D341Med (cell line): ENCODE results near the gene RALGAPA2.

Experiments
- DNase-seq: peaks from one replicate; pipeline ENCODE4 v3.0.0; 2012; ENCODE audit warnings: low spot score

Gene RALGAPA2

DNA sequence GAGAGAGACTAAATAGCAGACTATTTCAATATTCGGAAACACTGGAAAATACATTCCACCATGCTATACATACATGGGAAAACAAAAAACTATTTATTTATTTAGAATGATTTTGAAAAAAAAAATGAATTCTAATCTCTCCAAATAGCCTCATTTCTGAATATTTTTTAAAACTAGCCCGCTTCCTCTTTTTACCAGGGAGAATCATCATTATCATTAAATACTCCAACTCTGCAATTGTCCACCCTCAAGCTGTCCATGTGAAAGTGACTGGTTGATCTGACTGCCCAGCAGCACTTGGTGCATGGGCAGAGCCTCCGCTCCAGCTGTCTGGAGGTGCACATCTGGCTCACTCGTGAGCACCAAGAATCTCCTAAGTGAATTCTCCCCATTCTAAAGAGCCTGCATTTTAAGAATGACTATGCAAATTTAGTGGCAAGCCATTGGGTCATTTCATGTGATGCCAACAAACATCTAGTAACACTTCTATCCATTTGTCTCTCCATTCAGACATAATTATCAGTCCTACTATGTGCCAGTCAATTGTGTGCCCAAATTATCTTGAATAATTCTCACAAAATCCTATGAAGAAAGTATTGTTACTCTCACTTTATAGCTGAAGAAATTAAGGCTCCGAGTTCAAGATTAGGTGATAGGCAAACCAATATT lies 279.7 kb downstream of the RALGAPA2 start:
- no peak for DNase-seq

DNA sequence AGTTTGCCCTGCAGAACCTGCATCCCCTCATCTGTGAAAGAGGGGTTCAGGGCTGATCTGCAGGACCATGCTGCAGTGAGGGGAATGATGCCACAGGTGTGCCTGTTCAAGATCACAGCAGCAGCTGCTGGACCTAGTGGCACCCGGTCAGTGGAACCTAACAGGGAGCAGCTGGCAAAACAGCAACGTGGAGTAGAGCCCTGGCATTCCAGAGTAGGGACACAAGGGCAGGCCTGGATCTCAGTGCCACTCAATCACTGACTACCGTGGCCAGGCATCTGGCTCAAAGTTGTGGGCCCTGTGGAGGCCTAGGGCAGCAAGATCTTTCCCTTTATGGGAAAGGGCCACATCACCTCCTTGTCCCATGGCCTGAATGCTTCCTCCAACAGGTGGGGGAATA lies 282.4 kb downstream of the RALGAPA2 start:
- DNase-seq: no peak

DNA sequence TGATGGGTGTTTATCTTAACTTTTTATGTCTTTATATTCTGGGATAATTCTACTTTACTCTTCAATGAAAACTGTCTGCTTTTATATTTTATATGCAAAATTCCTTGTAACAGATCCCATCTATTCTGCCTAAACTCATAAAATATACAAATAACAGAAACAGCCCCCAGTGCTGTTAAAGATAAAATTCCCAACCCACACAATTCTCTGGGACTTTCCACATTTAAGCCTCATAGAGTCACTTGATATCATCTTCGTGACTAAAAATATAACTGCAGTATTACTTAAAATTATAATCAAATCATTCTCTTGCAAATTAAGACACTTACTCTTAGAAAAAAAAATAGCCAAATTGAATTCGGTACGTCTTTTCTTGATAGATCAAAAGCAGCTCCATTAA lies 284.4 kb downstream of the RALGAPA2 start:
- DNase-seq: no peak

DNA sequence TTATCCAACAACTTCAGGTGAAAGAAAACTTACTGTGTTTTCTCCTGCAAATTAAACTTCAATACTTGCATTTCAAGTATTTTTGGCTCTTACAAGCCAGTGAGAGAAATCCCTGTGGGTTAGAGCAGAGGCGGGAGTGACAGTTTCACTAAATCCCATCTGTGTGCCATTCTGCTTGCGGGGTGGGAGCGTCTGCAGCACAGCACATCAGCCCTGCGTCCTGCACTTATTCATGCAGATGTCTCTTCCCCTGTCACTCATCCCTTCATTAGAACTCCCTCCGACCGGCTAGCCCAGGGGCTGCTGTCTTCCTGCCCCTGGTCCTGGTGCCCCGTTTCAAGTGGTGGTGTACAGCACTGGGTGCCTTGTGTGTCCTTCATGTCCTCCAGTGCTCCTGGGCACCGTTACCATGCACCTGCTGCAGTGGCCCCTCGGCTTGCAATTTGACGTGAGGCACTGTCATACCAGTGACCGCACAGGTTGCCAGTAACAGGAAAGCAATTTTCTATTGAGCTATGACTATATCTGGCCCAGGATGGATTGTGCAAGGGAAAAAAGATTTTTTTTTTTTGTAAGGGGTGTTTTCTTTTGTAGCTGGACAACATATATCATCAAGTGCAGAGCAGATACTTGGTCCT lies 285.1 kb downstream of the RALGAPA2 start:
- no peak for DNase-seq

DNA sequence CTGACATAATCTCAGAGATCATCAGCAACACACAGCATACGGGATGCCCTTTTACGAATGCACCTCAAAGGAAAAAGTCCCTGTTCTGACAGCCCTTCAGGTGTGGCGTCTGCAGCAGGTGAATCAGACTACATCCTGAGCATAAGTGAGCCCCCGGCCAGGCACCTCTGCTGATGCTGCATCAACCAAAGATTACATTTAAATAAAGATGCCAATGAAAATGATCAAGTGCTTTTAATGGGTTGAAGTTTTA lies 285.9 kb downstream of the RALGAPA2 start:
- DNase-seq: no peak

DNA sequence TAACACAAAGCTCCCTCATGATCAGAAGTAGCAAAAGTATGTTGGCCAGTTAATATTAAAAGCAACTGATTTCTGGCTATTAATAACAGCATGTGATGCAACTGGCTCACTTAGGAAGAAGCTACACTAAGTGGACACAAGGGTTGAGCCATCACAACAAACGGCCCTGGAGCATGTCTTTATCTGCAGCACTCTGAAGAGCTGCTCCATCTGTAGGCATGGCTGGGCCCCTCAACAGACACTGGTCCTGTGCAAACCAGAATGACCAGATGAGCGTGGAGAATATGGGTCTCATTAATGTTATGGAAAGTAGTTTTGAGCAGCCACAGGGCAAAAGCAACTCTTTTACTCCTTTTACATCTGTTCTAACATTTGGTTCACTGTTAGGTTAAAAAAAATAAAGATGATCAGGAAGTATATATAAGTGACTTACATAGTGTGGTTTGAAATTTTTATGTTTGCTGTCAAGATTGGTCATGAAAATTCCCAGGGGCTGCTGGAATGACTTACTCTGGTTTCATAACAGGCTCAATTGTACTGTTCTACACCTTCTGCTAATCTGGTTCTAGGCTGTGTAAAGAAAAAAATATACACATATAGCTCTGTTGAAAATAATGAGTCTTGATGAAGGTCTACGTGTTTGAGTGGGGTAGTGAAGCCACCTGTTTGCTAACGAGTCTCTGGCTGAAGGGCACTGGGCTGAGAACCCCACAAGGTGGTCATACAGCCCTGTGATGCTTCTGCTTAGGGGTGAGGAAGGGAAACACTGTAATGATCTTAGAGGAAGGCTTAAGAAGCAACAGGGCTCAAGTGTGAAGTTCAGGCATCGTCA lies 286.4 kb downstream of the RALGAPA2 start:
- no peak for DNase-seq

DNA sequence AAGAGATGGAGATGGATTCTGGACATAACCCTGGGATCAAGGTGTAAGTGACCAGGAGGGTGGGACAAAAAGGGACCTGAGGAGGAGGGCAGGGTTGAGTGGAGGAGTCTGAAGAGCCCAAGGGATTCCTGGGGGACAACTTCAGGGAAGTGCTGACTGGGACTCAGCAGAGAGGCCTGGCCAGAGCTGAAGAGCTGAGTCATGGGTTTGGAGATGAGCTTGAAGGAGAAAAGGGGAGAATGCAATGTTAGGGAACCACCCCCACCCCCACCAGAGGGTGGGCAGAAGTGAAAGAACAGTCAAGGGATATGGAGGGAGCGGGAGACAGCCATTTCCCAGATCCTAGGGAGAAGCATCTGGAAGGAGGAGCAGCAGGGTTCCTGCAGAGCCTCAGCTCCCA lies 289.3 kb downstream of the RALGAPA2 start:
- no peak for DNase-seq

DNA sequence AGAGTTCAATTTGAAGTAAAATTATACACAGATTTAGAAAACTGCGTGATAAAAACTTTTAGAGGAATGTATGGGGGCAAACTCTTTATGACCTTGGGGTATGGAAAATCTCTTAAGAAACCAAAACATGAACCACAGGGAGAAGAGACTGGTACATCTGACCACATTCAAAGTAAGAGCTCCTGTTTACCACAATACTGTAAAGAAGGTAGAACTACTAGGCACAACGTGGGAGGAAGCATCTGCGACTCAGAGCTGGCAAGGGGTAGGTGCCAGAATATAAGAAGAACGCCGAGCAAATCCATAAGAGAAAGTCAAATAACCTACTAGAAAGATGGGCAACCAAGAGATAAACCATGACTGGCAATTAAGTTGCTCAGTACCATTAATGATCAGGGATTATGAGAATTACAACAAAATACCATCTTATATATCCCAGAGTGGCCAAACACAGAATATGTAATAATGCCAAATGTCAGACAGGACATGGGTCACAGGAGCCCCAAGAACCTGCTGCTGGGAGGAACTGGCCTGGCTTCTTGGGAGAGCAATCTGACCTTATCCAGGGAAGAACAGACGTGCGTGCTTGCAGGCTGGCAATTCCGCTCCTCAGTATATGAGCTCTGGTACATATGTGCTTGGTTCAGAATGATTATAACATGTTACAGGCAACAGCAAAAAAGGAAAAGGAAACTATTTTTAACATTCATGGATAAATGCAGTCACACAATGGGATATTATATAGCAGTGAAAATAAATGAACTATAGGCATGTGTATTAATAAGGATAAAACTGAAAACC lies 294.4 kb downstream of the RALGAPA2 start:
- no peak for DNase-seq

DNA sequence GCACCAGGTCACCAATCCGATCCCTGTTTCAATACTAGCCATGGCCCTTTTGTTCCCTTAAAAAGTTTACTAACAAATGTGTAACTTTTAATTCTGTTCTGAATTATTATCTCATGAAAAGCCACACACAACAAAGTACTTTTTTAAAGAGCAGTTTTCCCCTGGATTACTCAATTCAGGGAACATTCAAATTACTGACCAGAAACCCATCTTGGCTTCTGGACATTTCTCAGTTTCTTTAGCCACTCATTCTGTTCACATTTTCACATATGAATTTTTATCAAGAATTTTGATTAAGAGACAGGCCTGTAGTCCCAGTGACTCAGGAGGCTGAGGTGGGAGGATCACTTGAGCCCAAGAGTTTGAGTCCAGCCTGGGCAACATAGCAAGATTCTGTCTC lies 297.1 kb downstream of the RALGAPA2 start:
- no peak for DNase-seq

DNA sequence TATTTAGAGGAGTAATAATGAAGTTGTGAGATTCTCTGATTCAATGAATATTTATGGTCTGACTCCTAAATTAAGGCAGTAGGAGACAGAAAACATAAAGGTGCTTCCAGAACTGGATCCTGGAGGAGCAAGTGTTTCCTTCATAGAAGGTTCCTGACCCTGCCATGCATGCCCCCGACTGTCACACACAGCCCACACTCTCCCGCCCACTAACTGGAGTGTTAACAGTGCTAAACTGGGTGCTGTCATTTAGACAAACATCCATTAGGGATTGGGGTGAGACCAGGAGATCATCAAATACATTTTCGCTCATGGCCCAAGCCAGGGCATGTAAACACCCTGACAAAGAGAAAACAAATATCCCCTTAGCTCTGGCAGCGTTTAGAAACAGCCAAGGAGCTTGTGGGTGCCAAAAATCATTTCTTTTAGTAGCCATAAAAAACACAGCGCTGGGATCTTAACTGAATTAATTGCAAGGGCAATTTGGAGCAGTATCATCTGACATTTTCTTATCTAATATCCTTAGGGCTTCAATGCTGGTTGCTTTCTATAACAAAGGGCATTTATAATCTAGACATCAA lies 297.7 kb downstream of the RALGAPA2 start:
- DNase-seq: no peak

DNA sequence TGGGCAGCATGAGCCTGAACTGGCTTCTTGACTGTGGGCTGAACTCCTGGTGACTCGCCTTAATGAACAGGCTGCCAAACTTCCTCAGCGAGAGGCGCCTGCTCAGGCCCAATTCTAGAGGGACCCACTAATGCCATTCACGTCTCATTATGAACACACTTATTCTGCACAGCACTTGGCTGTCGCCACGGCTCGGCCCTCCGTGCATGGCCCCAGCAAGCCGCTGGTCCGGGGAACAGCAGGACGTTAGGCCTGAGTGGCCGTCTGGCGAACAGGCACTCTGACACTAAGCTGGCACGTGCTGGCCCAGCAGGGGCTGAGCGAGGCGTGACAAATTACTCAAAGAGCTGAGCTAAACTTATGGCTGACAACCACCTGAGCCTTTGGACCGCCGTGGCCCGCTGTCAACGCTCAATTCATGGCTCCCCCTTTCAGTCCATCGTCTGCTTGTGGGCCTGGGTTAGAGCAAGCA lies 298.6 kb downstream of the RALGAPA2 start:
- DNase-seq: no peak

DNA sequence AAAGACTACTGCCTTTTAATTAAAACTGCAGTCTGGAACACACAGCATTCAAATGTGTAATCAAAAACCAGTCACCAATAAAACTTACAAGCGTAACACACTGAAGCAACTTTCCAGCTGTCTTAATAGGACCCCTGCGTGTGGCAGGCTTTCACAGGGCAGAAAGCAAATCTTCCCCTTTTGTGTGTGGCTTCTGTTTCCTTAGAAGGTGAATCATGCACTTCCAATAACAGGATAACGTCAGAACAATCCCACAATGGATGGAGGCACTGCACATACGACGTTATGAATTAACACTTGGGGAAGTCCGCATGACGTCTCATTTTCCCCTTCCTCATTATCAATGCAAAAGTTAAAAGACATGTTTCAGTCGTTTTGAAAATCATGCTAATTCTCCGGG lies 299.7 kb downstream of the RALGAPA2 start:
- no peak for DNase-seq

DNA sequence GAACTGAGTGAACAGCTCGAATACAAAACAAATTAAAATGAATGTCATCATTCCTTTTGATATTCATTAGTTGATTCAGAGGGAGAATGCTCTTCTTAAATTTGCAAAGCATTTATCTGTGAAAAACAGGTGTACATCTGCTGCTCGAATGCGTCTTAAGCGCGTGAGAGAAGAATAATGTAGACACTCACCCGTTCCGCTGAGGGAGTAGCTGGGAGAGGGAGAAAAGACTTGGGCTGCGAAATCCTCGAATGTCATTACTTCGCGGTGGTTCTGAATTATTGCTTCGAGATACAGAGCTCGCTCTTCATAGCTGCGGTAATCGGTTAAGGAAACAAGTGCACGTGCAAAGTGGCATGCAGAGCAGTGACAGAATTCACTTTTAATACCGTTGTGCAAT lies 300.6 kb downstream of the RALGAPA2 start:
- no peak for DNase-seq

DNA sequence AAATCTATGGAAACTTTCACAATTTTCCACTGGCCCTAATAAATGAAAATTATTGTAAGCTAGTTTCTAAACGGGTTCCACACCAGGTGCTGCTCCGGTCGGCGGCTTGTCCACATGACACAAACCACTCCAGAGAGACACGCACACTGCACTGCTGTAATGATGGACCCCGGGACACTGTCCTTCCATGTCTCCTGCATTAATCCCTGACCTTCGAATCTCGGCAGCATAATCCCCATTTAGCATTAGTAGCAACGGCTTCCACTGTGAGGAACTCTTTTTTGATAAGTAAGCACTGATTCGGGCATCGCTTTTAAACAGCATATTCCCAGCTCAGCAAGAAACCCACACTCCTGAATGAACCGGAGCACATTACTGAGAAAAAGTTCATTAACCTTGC lies 301.0 kb downstream of the RALGAPA2 start:
- no peak for DNase-seq

DNA sequence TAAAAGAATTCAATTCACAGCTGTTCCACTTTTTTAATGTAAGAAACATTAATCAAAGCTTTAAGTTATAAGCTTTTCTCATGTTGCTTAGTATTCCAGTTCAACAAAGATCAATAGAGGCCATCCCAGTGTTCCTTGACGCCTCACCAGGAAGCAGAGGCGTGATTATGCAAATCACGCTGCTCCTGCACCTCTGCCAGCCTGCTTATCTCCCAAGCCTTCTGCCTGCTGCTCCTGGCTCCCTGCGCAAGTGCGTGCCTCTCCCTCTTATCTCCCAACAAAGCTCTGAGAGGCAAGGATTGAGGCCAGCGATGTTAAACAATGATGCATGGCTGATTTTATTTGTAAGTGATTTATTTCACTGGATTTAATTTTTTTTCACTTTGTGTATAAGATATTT lies 301.8 kb downstream of the RALGAPA2 start:
- peak; percentile 87 for DNase-seq

DNA sequence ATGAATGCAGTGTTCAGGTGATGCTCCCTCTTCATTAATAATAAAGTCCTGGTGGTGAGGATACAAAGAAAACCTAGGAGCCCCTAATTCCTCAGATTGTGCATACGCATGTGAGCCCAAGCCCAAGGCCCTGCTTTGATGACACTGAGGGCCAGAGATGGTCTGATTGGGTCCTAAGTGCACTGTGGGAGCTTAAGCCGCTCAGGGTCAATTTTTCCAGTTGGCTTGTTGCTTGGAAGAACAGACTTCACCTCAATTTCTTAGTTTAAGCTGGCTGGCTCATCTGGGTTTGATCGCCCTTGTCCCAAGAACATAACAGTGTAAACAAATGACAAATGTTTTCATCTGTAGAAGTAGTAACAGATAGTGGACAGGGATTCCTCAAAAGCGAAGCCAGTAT lies 303.1 kb downstream of the RALGAPA2 start:
- DNase-seq: no peak

DNA sequence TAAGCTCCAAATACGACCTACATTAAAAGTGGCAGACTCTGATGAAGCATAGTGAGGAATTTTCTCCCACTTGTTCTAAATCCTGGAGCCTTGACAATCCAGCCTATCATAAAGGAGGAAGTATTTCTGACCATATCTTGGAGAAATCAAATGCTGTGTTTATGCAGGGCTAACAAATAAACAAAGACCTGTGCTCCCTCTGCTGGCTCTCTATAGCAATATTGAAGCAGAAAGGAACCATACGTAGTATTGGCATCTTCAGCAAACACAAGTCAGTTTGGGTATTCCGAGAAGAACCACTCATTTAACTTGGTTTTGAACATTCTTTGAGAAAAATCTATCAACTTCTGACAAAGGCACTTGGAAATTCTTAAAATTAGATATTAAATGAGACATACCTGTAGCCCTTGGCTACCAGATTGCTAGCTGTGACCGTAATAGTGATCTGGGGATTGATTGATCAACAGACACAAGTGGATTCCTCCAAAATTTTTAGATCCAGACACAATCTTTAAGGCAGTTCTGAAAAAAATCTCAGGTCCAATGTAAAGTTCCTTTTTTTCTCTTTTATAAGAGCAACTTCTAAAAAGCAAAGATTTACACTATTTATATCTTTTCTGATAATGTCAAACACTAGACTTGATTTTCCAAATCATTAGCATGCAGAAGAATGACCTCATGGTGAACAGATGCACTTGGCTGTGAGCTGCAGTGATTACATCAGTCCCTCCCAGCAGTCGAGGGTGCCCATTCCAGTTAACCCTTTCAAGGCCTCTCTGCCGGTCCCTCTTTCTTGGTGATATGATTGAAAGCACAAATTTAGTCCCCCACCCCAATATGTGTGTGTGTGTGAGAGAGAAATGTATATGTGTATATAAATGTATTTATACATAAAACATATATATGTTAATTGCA lies 304.3 kb downstream of the RALGAPA2 start:
- peak; percentile 66 for DNase-seq

DNA sequence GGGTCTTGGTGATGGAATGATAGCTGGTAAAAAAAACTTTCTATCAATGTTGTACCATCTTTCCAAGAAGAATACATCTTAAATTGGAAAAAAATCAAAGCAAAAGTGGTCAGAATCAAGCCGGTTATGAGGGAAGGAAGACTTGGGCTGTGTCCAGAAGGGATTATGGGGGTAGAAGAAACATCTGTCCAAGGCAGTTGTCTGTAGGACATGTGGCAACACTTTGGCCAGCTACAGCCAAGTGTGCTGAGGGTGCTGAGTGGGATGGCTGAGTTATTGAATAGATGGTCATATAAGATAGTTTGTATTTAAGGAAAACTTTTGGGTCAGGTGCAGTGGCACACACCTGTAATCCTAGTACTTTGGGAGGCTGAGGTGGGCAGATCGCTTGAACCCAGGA lies 306.1 kb downstream of the RALGAPA2 start:
- DNase-seq: no peak

DNA sequence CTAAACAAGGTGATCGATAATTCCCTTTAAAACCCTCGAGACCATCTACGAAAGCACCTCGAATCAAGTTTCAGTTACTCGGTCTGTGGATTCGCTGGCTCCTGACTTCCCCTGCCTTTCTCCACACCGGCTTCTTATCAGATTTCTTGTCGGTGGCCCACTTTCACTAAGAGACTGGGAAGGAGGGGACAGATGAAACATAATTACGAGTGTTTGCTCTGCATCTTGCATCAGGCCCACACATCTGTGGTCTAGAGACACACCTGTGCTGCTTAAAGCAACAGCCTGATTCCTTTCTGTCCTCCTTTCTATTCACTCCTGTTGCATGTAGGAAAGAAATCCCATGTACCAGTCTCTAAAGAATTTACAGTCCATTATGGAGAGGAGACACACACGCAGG lies 306.8 kb downstream of the RALGAPA2 start:
- DNase-seq: no peak

DNA sequence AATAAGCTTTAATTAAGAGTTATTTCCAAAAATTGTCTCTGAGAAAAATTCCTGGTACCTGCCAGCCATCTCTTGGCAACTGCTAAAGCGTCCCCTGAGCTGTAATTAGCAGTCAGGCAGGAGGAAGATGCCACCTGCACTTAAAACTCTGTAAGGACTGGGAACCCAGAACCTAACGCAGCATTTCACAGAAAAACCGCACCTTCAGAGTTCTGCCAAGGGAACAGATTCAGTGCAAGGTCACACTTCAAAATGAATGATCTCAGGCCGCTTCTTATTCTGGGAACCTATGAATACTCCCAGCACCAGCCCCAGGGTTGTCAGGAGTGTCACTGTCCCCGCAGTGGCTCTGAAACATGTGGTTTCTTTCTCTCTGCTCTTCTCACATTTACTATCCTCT lies 307.8 kb downstream of the RALGAPA2 start:
- DNase-seq: no peak

DNA sequence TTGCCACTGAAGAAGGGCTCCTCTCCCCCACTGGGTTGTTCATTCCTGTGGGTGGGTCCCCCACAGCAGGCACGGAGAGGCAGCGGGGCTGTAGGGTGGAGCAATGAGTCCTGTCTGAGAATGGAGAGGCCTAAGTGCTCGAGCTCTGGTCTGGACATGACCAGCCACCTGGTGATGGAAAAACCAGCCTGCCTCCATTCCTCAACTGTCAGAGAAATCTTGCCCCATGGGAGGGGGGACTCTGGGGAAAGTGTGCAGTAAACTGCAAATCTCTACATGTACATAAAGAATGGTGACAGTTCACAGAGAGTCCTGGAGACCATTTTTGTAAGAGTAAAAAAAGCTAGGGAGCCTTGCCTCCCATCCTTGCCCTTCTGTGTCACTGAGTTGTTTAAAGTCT lies 310.5 kb downstream of the RALGAPA2 start:
- no peak for DNase-seq
